Stomach (tissue), 9 donors: Measurements from ENCODE around the gene ATP8A2. TPM values are rescaled to one million over a fixed set of nuclear protein-coding genes. Genes with fewer than 3 reads are reported as not detected.

ENCODE experiments used
- DNase-seq, 2 donors: peaks; one replicate each; pipeline versions ENCODE4 v3.0.0 to v3.0.0-alpha.2; 2013 to 2019
- H3K27ac ChIP-seq, 5 donors: fragments of 200-600 bp in 4 of 5; sonication (generic) in 4 of 5; one replicate each; pipeline ENCODE4 v1.5.1; 2013 to 2019; ENCODE audit warnings: mild to moderate bottlenecking in 1 of 5, moderate library complexity in 1 of 5
- H3K27me3 ChIP-seq, 3 donors: fragments of 200-600 bp; sonication (generic); one replicate each; pipeline ENCODE4 v1.5.1; 2017 to 2019; ENCODE audit warnings: mixed run types in 1 of 3
- H3K36me3 ChIP-seq, 4 donors: fragments of 200-600 bp; sonication (generic); 1 replicate in 3 of 4; 2 replicates in 1 of 4; pipeline ENCODE4 v1.5.1; 2016 to 2019
- H3K4me1 ChIP-seq, 4 donors: fragments of 200-600 bp; sonication (generic); one replicate each; pipeline ENCODE4 v1.5.1; 2016 to 2019
- H3K4me3 ChIP-seq, 4 donors: fragments of 200-600 bp; sonication (generic) in 3 of 4; one replicate each; pipeline ENCODE4 v1.5.1; 2016 to 2019; ENCODE audit warnings: mild to moderate bottlenecking in 1 of 4
- H3K9me3 ChIP-seq, 4 donors: fragments of 200-600 bp; sonication (generic); one replicate each; pipeline ENCODE4 v1.5.1; 2016 to 2019
- EP300 ChIP-seq: sonication (generic); formaldehyde crosslinking; IDR thresholded peaks from one replicate; pipeline ENCODE4 v1.6.1; 2017; ENCODE audit warnings: antibody characterized with exemption
- POLR2A ChIP-seq, 4 donors: fragments of 450-650 bp; IDR thresholded peaks; one replicate each; pipeline ENCODE4 v1.6.1; 2016; ENCODE audit warnings: antibody characterized with exemption in 4 of 4, control low read depth in 2 of 4, mild to moderate bottlenecking in 1 of 4, moderate library complexity in 1 of 4
- POLR2AphosphoS5 ChIP-seq, 3 donors: sonication (generic); formaldehyde crosslinking; IDR thresholded peaks; one replicate each; pipeline ENCODE4 v1.6.1; 2016; ENCODE audit warnings: antibody characterized with exemption in 3 of 3
- WGBS, 5 donors: extraction: QIAGEN DNeasy Blood & Tissue Kit in 3 of 5; methylation state at CpG; one replicate each; pipeline versions ENCODE4 v1.1.5 to v1.1.7; 2013 to 2018; 5-methylcytosine and 5-hydroxymethylcytosine counted together
- intact Hi-C: fragments of 100-400 bp; cut with DNase I; formaldehyde crosslinking; loops from one replicate; pipeline ENCODE4 v1.15.1; 2023; ENCODE audit warnings: low total_unique reads
- polyA plus RNA-seq, 3 donors: library from polyadenylated mRNA; stranded (reverse); fragments of 200-250 nt; gene quantifications; one replicate each; pipeline ENCODE4 v1.2.3, GENCODE V29; 2013
- total RNA-seq, 5 donors: library from RNA; depleted of rRNA; stranded (reverse); fragments of >200 nt; gene quantifications; one replicate each; pipeline versions ENCODE4 v1.1.0 to v1.2.3, GENCODE V29; 2014 to 2016
- TF ChIP-seq, protein P1 (sequence below), 7 experiments: fragments of 450-650 bp in 4 of 7; fragments of 200-600 bp in 3 of 7; sonication (generic) in 3 of 7; IDR thresholded peaks; one replicate each; pipeline ENCODE4 v1.5.1; 2016 to 2019; ENCODE audit warnings: antibody characterized with exemption in 7 of 7, control low read depth in 2 of 7, mild to moderate bottlenecking in 1 of 7
- donor health status: healthy with polysubstance abuse.
- donor health status: Bipolar disorder and iron deficiency.
- donor health status: healthy.

The ATP8A2 gene
- total and polyA plus RNA-seq, 8 donors: 0.12 to 3.5 (median 0.20) TPM; not detected in 3

GRCh38 chr13:25922376-25922775, 550.6 kb downstream of the ATP8A2 start:
- no peak overlapping the region for H3K4me3 ChIP-seq
- no peaks in the 10 kb centered on the region for H3K4me1 ChIP-seq
- H3K27me3 ChIP-seq: no peaks in the 10 kb centered on the region
- no peak overlapping the region for H3K27ac ChIP-seq
- no peaks in the 10 kb centered on the region for H3K9me3 ChIP-seq
- intact Hi-C loops: no loop called here
- no peaks in the 10 kb centered on the region for H3K36me3 ChIP-seq
- no peak for DNase-seq
- 70 to 87% (median 80%) methylated on average over 9 of the region's 9 CpGs for WGBS, 5 donors
- TF ChIP-seq POLR2A (IDR thresholded peaks at IDR 0.05) (no peak), POLR2AphosphoS5 (IDR thresholded peaks at IDR 0.05) (no peak), EP300 (no peak)
- TF ChIP-seq, protein P1, sequence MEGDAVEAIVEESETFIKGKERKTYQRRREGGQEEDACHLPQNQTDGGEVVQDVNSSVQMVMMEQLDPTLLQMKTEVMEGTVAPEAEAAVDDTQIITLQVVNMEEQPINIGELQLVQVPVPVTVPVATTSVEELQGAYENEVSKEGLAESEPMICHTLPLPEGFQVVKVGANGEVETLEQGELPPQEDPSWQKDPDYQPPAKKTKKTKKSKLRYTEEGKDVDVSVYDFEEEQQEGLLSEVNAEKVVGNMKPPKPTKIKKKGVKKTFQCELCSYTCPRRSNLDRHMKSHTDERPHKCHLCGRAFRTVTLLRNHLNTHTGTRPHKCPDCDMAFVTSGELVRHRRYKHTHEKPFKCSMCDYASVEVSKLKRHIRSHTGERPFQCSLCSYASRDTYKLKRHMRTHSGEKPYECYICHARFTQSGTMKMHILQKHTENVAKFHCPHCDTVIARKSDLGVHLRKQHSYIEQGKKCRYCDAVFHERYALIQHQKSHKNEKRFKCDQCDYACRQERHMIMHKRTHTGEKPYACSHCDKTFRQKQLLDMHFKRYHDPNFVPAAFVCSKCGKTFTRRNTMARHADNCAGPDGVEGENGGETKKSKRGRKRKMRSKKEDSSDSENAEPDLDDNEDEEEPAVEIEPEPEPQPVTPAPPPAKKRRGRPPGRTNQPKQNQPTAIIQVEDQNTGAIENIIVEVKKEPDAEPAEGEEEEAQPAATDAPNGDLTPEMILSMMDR (IDR thresholded peaks at IDR 0.05): no peak

DNA sequence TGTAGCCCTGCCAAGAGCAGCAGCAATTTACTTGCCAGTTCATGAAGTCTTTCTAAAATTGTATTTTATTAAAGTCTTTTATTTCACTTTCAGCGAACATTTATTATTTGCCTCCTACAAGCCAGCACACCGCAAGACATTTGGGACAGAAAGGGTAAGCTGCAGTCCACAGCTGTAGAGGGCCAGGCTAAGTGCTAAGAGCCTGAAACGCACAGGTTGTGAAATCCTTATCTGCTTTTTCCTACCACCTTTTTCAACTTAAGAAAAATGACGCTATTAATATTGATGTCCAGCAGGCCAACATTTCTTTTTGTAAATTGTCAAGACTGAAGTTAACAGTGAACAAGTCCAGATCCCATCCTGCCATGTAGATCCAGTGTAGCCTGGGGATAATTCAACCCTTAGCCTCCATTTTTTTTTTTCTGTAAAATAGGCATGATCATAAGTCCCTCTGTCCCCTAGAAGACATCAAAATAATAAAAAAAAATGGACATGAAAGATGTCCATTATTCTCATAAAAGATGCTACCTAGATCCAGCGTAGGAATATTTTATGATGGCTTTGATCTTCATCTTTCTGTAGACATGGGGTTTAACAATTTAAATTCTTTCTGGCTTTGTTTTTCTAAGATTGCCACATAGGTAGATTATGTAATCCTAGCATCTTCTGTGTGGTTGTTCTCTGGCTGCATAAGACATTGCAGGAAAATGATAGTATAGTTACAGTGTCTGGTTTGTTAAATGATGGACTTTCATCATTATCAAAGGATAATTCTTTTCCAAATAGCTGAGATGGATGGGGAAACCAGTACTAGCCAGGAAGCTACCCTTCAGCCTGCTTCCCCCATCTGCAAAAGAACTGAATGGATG, 551.7 kb downstream of the ATP8A2 start:
- Histone ChIP-seq H3K9me3 (no peaks in the 10 kb centered on the region), H3K27ac (no peak overlapping the region), H3K4me1 (no peaks in the 10 kb centered on the region), H3K36me3 (no peaks in the 10 kb centered on the region), H3K4me3 (no peak overlapping the region), H3K27me3 (no peaks in the 10 kb centered on the region)
- intact Hi-C loops: no loop called here
- TF ChIP-seq, protein P1 (IDR thresholded peaks at IDR 0.05): no peak
- TF ChIP-seq EP300 (no peak), POLR2AphosphoS5 (IDR thresholded peaks at IDR 0.05) (no peak), POLR2A (IDR thresholded peaks at IDR 0.05) (no peak)
- 71 to 80% (median 74%) methylated on average over 5 of the region's 5 CpGs for WGBS, 5 donors
- no peak for DNase-seq

- H3K36me3 ChIP-seq: no peaks in the 10 kb centered on the region
- H3K4me1 ChIP-seq: no peaks in the 10 kb centered on the region
- intact Hi-C loops: no loop called here
- H3K4me3 ChIP-seq: no peak overlapping the region
- no peaks in the 10 kb centered on the region for H3K9me3 ChIP-seq
- no peak overlapping the region for H3K27ac ChIP-seq
- no peaks in the 10 kb centered on the region for H3K27me3 ChIP-seq
- DNase-seq: no peak
- no peak for TF ChIP-seq EP300
- TF ChIP-seq, protein P1 (IDR thresholded peaks at IDR 0.05): no peak
- TF ChIP-seq POLR2A (IDR thresholded peaks at IDR 0.05): no peak
- TF ChIP-seq POLR2AphosphoS5 (IDR thresholded peaks at IDR 0.05): no peak
- WGBS, 5 donors: 67 to 76% (median 71%) methylated on average over 6 of the region's 6 CpGs
Measured at GRCh38 chr13:25927363-25927762, 555.6 kb downstream of the ATP8A2 start.

GRCh38 chr13:25927932-25928331, 556.2 kb downstream of the ATP8A2 start:
- H3K27ac ChIP-seq: no peak overlapping the region
- WGBS, 5 donors: 61 to 80% (median 66%) methylated on average over 2 of the region's 2 CpGs
- no peaks in the 10 kb centered on the region for H3K4me1 ChIP-seq
- H3K36me3 ChIP-seq: no peaks in the 10 kb centered on the region
- peak in 1 of 2 donors; percentile 46 for DNase-seq
- H3K27me3 ChIP-seq: no peaks in the 10 kb centered on the region
- intact Hi-C loops: no loop called here
- no peak overlapping the region for H3K4me3 ChIP-seq
- H3K9me3 ChIP-seq: no peaks in the 10 kb centered on the region
- no peak for TF ChIP-seq POLR2A (IDR thresholded peaks at IDR 0.05)
- TF ChIP-seq POLR2AphosphoS5 (IDR thresholded peaks at IDR 0.05): no peak
- no peak for TF ChIP-seq EP300
- TF ChIP-seq, protein P1 (IDR thresholded peaks at IDR 0.05): no peak
